ENCODE results near the gene CFAP99. TPM values are rescaled to one million over a fixed set of nuclear protein-coding genes. Genes with fewer than 3 reads are reported as not detected.
A peak's percentile ranks its signal among the peaks of the same experiment; 100 is the strongest.

Gene CFAP99
- total and polyA plus RNA-seq, 9 of the 15 experiments (the other 6 are each of a cell fraction or from before 2014, with no cell fraction given), result 0.07 to 0.18 (median 0.09) TPM; not detected in 6

DNA sequence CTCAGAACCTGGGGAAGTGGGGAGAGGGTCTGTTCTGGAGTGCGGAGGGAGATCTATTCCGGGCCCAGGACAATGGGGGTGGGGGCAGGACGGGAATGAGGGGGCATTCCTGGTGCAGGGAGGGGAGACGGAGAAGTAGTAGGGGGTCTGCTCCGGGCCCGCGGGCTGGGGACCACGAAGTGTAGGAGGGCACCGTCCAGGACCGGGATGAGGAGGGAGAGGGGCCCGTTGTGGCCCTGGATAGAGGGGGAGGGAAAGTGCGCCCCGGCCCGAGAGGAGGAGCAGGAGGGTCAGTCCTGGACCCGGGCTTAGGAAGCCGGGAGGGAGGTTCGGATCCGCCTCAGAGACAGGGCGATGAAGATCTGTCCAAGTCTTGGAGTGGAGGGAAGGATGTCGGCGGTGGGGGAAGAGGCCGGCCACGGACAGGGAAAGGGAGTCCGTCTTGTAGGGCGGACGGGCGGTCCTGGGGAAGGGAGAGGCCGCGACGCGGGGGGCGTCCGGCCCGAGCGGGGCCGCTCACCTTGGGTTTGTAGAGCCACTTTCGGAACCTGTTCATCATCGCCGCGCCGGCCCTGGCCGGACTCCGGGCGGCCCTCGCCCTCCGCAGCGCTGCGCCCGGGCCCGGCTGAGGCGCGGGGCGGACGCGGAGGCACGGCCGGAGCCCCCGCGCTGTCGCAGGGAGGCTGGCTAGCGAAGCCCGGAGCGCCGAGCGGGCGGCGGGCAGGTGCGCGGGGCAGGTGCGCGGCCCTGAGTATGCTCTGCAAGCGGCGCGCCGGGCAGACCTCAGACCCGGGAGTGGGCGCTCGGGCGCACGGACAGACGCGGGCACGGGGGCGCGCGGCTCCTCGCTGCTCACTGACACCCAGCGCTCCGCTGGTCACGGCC, 748 bp upstream of the CFAP99 start, which contains the start of gene ZFYVE28 (continued):
- TF ChIP-seq MLLT1 (IDR thresholded peaks at IDR 0.05) (0 out of 4 replicates have a peak, but pooled peaks of 1 of the 2 experiments have one; percentile 45), HDAC2 (IDR thresholded peaks at IDR 0.05) (0 out of 2 replicates have a peak, but pooled peaks have one; percentile 40), ETS2 (tag; IDR thresholded peaks at IDR 0.05; ENCODE audit: borderline replicate concordance, poor library complexity, severe bottlenecking) (no peak), HDAC1 (IDR thresholded peaks at IDR 0.05) (0 out of 4 replicates have a peak, but pooled peaks of 1 of the 2 experiments have one; percentile 19), FOXP1 (CRISPR knock-in tag; IDR thresholded peaks at IDR 0.05) (peak; percentile 87; the same call in 1 of the 2 replicates), RB1 (IDR thresholded peaks at IDR 0.05; ENCODE audit: low read depth) (peak; percentile 42), CEBPZ (IDR thresholded peaks at IDR 0.05; ENCODE audit: borderline replicate concordance, low read depth, low read length) (no peak), NONO (IDR thresholded peaks at IDR 0.05; ENCODE audit: low read depth in 2 of 2, low read length in 1 of 2) (peak in 1 of 2 experiments; percentile 68; a peak in 2 of 4 replicates), ZNF75A (CRISPR knock-in tag; IDR thresholded peaks at IDR 0.05) (no peak), GTF2E2 (tag; IDR thresholded peaks at IDR 0.05) (no peak), CTBP1 (IDR thresholded peaks at IDR 0.05; ENCODE audit: borderline replicate concordance) (peak; percentile 84; the same call in 1 of the 2 replicates), POLR2AphosphoS2 (IDR thresholded peaks at IDR 0.05; ENCODE audit: low read length) (no peak)
- TF ChIP-seq, protein P1, sequence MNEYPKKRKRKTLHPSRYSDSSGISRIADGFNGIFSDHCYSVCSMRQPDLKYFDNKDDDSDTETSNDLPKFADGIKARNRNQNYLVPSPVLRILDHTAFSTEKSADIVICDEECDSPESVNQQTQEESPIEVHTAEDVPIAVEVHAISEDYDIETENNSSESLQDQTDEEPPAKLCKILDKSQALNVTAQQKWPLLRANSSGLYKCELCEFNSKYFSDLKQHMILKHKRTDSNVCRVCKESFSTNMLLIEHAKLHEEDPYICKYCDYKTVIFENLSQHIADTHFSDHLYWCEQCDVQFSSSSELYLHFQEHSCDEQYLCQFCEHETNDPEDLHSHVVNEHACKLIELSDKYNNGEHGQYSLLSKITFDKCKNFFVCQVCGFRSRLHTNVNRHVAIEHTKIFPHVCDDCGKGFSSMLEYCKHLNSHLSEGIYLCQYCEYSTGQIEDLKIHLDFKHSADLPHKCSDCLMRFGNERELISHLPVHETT (CRISPR knock-in tag; conservative IDR thresholded peaks at IDR 0.05 in 1 of 2, IDR thresholded peaks at IDR 0.05 in 1 of 2), result peak in 1 of 2 experiments; percentile 6; a peak in 1 of 4 replicates
- TF ChIP-seq, protein P2, sequence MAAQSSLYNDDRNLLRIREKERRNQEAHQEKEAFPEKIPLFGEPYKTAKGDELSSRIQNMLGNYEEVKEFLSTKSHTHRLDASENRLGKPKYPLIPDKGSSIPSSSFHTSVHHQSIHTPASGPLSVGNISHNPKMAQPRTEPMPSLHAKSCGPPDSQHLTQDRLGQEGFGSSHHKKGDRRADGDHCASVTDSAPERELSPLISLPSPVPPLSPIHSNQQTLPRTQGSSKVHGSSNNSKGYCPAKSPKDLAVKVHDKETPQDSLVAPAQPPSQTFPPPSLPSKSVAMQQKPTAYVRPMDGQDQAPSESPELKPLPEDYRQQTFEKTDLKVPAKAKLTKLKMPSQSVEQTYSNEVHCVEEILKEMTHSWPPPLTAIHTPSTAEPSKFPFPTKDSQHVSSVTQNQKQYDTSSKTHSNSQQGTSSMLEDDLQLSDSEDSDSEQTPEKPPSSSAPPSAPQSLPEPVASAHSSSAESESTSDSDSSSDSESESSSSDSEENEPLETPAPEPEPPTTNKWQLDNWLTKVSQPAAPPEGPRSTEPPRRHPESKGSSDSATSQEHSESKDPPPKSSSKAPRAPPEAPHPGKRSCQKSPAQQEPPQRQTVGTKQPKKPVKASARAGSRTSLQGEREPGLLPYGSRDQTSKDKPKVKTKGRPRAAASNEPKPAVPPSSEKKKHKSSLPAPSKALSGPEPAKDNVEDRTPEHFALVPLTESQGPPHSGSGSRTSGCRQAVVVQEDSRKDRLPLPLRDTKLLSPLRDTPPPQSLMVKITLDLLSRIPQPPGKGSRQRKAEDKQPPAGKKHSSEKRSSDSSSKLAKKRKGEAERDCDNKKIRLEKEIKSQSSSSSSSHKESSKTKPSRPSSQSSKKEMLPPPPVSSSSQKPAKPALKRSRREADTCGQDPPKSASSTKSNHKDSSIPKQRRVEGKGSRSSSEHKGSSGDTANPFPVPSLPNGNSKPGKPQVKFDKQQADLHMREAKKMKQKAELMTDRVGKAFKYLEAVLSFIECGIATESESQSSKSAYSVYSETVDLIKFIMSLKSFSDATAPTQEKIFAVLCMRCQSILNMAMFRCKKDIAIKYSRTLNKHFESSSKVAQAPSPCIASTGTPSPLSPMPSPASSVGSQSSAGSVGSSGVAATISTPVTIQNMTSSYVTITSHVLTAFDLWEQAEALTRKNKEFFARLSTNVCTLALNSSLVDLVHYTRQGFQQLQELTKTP (IDR thresholded peaks at IDR 0.05; ENCODE audit: low read depth in 1 of 2, partially characterized antibody in 2 of 2), result no peak

All from K562 (cell line).